ENCODE results near the gene LYSMD2. TPM values are rescaled to one million over a fixed set of nuclear protein-coding genes. Genes with fewer than 3 reads are reported as not detected.

Gene LYSMD2
- total and polyA plus RNA-seq, 7 donors = 4.3 to 16.8 (median 7.2) TPM

DNA sequence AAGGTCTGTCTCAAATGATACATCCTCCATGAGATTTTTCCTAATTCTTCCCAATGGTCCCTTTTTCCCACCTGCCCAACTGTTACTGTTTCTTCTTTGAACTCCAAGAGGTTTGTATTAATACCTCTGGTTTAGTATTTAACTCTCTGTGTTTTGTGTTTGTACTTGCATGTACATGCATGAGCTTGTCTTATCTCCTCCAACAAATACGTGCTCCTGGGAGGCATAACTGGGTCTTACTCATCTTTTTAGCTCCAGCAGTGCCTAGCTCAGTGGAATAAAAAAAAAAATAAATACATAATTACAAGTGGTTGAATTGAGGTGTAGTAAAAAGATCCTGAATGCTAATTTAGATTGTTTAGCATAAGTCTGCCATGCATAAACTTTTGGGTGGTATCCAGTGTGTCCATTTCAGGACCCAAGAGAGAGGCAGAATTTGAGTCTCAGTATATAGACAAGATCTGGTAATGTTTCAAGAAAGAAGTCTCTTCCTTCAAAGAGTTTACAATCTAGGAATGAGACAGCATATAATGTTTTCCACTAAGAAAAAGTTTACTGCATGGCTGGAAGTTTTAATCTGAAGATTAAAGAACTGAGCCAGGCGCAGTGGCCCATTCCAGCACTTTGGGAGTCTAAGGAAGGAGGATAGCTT, 1.7 kb upstream of the LYSMD2 start:
- Histone ChIP-seq H3K27ac (no peak overlapping the region), H3K4me1 (peaks cover 20% of the 10 kb centered on the region), H3K9me3 (no peaks in the 10 kb centered on the region), H3K36me3 (ENCODE audit: insufficient read depth in 1 of 2, low read depth in 1 of 2) (no peaks in the 10 kb centered on the region), H3K27me3 (ENCODE audit: insufficient read depth in 3 of 3, low read length in 2 of 3) (no peaks in the 10 kb centered on the region), H3K4me3 (no peak overlapping the region)
- WGBS, 3 donors = 96 to 99% (median 97%) methylated on average over 2 of the region's 2 CpGs
- intact Hi-C loops (cut with DNase I) = no loop called here
- DNase-seq (no peak), ATAC-seq (no peak)
- TF ChIP-seq, protein P1, sequence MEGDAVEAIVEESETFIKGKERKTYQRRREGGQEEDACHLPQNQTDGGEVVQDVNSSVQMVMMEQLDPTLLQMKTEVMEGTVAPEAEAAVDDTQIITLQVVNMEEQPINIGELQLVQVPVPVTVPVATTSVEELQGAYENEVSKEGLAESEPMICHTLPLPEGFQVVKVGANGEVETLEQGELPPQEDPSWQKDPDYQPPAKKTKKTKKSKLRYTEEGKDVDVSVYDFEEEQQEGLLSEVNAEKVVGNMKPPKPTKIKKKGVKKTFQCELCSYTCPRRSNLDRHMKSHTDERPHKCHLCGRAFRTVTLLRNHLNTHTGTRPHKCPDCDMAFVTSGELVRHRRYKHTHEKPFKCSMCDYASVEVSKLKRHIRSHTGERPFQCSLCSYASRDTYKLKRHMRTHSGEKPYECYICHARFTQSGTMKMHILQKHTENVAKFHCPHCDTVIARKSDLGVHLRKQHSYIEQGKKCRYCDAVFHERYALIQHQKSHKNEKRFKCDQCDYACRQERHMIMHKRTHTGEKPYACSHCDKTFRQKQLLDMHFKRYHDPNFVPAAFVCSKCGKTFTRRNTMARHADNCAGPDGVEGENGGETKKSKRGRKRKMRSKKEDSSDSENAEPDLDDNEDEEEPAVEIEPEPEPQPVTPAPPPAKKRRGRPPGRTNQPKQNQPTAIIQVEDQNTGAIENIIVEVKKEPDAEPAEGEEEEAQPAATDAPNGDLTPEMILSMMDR (IDR thresholded peaks at IDR 0.05) = no peak

DNA sequence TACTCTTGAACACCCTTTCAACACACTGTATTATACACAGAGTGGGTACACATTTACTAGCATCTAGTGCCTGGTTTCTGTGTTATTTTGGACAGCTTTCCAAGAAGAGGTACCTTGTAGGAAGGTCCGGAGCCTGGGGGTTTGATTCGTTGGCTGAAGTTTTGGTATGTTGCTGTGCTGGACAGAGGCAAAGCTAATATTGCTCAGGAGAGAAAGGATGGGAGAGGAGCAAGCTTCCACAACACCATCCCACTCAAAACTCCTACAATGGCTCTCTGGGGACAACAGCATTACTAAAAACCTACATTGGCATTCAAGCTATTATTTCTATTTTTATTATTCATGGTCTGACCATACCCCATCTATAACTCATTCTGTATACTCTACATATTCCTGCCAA, 1.1 kb upstream of the LYSMD2 start:
- no peaks in the 10 kb centered on the region for H3K9me3 ChIP-seq
- DNase-seq (no peak), ATAC-seq (no peak)
- H3K4me1 ChIP-seq = peaks cover 23% of the 10 kb centered on the region
- no peaks in the 10 kb centered on the region for H3K27me3 ChIP-seq (ENCODE audit: insufficient read depth in 3 of 3, low read length in 2 of 3)
- intact Hi-C loops (cut with DNase I) = no loop called here
- no peaks in the 10 kb centered on the region for H3K36me3 ChIP-seq (ENCODE audit: insufficient read depth in 1 of 2, low read depth in 1 of 2)
- TF ChIP-seq, protein P1 (IDR thresholded peaks at IDR 0.05) = no peak
- 52 to 66% (median 53%) methylated on average over 2 of the region's 2 CpGs for WGBS, 3 donors
- peak overlapping the region; percentile 90 for H3K27ac ChIP-seq
- H3K4me3 ChIP-seq = peak overlapping the region; percentile 87

DNA sequence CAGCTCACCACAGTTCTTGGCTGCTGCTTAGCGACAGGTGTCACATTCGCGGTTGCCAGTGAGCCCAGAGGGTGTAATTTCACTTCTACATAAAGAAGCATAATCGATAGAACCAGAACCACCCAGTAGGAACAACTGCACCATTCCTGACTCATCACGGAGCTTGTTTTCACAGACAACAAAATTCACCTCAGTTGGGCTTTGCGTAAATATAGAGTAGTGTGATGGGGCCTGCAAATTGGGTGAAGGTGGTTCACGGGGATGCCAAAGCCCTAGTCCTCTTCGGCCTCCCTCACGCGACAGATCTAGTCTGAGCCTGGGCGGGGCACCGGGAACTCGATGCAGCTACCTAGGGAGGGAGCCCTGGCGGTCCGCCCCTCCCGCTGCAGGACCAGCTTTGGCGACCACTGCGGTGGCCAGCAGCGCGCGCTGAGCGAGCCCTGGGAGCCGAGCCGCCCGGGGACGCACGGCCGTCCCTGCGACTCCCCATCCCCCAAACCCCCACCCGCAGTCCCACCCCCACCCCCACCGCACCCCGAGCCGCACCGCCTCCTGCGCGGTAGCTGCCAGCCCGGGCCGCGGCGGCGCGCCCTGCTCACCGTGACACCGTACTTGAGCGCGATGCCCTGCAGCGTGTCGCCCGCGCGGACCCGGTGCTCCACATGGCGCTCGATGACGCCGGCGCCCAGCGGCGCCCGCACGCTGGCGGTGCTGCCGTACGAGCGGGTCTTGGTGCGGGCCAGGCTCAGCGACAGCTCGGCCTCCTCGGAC, 519 bp downstream of the LYSMD2 start:
- H3K9me3 ChIP-seq = no peaks in the 10 kb centered on the region
- no peaks in the 10 kb centered on the region for H3K27me3 ChIP-seq (ENCODE audit: insufficient read depth in 3 of 3, low read length in 2 of 3)
- H3K36me3 ChIP-seq (ENCODE audit: insufficient read depth in 1 of 2, low read depth in 1 of 2) = no peaks in the 10 kb centered on the region
- WGBS, 3 donors = 1 to 3% (median 1%) methylated on average over 41 to 69 of the region's 69 CpGs
- TF ChIP-seq, protein P1 (IDR thresholded peaks at IDR 0.05) = no peak
- peak overlapping the region; percentile 87 for H3K4me3 ChIP-seq
- ATAC-seq (peak; percentile 68 to 82 (median 76)), DNase-seq (peak; percentile 44 to 75)
- intact Hi-C loops (cut with DNase I) = no loop called here
- peak overlapping the region; percentile 90 for H3K27ac ChIP-seq
- peaks cover 40% of the 10 kb centered on the region for H3K4me1 ChIP-seq

DNA sequence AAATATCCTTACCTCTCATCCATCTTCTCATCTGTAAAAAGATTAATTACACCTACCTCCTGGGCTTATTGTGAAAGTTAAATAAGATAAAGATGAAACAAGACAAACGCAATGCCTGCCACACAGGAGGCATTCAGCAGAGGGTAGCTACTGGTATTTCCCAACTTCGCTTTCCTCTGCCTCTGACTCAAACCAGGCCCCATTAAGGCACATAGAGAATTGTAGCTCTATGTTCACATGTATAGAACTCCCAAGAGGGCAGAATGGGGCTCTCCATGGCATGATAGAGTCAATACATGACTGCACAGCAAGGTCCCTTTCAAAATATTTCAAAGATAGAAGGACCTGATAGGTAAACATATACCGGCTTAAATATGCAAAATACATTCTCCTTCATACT, 1.4 kb downstream of the LYSMD2 start:
- intact Hi-C loops (cut with DNase I) = no loop called here
- TF ChIP-seq, protein P1 (IDR thresholded peaks at IDR 0.05) = no peak
- H3K4me1 ChIP-seq = peaks cover 48% of the 10 kb centered on the region
- no peaks in the 10 kb centered on the region for H3K27me3 ChIP-seq (ENCODE audit: insufficient read depth in 3 of 3, low read length in 2 of 3)
- DNase-seq (no peak), ATAC-seq (no peak)
- H3K36me3 ChIP-seq (ENCODE audit: insufficient read depth in 1 of 2, low read depth in 1 of 2) = no peaks in the 10 kb centered on the region
- WGBS, 3 donors = 69 to 92% (median 88%) methylated on average over 3 of the region's 3 CpGs
- no peaks in the 10 kb centered on the region for H3K9me3 ChIP-seq
- peak overlapping the region; percentile 90 for H3K27ac ChIP-seq
- peak overlapping the region; percentile 87 for H3K4me3 ChIP-seq
